Cardiac septum (tissue), 1 donor: ENCODE data around the gene RICTOR. TPM values are rescaled to one million over a fixed set of nuclear protein-coding genes. Genes with fewer than 3 reads are reported as not detected.
"Not testable (repeated sequence)": the region's sequence is repeated elsewhere in the genome, so short reads cannot be mapped to it uniquely, and the experiment has no call there.

Experiments
- DNase-seq: peaks from one replicate; pipeline ENCODE4 v3.0.0-alpha.2; 2020; ENCODE audit warnings: low spot score
- intact Hi-C: fragments of 100-400 bp; cut with DNase I; formaldehyde crosslinking; loops from one replicate; pipeline ENCODE4 v1.14.0; 2022
- total RNA-seq: library from RNA; stranded (reverse); fragmentation: NEBNext Ultra II Directional; extraction: Animal tissue kit (Norgen Biotek cat#: 25700); gene quantifications from one replicate; pipeline ENCODE4 v1.2.1, GENCODE V29; 2021
- donor health status: DM: no; HTN: no; CAD: no.

Gene RICTOR
- total RNA-seq, 1 donor from 2014 or later: 75.9 TPM

DNA sequence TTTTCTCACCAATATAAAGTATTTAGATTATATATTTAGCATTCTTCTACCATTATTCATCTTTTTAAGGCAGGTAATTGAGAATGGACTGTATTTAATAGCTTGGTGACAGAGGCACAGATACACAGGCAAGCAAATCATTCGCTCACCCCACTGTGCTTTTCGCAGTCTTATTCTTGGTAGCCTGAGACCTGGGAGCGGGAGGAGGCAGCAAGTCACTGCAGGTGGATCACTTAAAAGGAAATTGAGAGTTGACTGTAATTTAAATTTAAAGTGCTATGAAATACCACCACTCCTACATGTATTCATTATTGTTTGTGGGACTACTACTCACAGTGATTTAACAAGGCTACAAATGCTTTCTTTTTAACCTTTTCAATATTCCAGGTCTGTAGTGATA, 9.7 kb downstream of the RICTOR start:
- intact Hi-C loops: no loop called here
- no peak for DNase-seq

- no peak for DNase-seq
- intact Hi-C loops: no loop called here
Measured at GRCh38 chr5:39063037-39063436, 11.2 kb downstream of the RICTOR start.

GRCh38 chr5:39062530-39062929, 11.7 kb downstream of the RICTOR start:
- DNase-seq: no peak

DNA sequence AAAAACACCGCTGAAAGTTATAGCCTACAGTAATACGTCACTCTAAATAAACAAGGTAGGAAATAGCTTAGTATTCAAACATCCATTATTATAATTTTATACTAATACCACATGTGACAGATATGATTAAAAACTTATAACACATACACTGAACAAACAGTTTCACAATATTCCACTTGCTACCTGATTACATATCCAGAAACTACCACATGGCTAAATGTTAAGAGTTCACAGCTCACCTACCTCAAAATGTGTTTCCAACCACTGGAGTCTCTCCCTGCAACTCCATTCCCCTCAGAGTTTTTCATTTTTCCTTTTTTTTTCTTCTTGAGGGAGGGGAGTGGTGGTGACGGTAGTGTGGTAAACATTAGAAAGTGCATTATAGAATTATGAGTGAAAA, 12.1 kb downstream of the RICTOR start:
- intact Hi-C loops: no loop called here
- DNase-seq: no peak

More at GRCh38 chr5:39062530-39062929, 11.7 kb downstream of the RICTOR start:
- intact Hi-C loops: no loop called here

- no peak for DNase-seq
- intact Hi-C loops: no loop called here
Measured at GRCh38 chr5:39059064-39059463, 15.1 kb downstream of the RICTOR start.

DNA sequence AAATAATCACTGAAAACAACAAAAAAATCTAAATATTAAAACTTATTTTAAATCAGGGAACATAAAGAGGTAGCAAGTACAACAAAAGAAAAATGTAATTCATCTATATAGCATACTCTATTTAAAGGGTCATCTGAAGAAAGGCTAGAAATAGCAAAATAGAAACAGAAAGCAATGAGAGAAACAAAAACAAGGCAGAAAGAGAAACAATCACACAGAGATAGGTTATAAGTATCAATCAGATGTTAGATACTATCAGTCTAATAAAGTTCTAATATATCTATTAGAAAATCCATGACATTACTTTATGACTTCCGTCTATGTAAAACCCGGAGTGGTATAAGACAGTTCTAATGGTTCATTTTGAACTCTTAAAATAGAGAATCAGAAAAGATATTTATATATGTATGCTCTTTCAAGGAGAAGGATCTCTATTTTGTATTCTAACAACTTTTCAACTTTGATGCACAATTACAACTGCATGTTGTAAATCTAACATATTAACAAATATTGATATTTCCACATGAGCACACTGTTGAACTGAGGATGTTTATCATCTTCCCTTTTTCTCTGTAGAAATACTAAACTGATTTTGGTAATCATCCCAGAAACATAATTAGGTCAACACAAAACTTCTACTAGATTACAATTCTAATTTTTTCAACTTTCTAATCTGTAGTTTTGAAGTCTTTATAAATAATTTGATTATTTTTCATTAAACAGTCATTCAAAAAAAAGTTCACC, 15.8 kb downstream of the RICTOR start:
- intact Hi-C loops: no loop called here
- no peak for DNase-seq

DNA sequence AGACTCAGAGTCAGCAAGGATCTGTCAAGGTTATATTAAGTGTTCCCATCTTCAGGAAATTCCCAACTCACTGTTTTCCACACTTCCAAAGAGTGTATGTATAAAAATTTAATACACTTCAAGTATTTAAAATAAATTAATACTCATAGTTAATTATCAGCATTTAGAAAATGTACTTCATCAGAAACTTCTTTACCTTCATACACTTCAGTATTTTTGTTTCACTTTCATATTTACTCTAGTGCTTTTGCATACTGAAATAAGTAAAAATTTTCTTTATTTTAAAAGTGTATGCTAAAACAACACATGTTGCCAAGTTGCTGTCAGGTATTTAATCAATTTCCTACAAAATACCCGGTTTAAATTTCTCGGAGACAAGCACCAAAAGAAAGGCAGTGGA, 16.5 kb downstream of the RICTOR start:
- no peak for DNase-seq
- intact Hi-C loops: no loop called here

DNA sequence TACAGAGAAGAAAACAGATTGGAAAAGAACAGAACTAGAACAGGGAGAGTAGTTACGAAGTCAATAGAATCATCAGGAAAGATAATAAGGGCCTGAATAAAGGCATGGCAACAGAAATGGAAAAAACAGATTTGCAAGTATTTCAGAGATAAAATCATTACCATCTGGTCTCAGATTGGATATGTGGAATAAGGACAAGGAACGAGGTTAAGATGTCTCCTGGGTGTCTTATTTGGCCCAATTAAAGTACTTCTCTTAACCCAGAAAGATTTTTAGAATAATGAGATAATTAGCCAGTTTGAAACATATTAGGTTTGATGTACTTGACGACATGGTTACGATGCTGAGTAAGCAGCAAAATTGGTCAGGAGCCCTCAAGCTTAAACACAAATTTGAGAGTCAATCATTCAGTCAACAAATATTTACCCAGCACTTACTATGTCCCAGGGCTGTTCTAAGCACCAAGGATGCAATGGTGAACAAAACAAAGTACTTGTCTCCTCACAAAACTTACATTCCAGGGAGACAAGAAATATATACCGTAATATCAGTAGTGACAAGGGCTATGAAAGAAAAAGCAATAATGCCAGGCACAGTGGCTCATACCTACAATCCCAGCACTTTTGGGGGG, 18.3 kb downstream of the RICTOR start:
- DNase-seq: no peak
- intact Hi-C loops: no loop called here

DNA sequence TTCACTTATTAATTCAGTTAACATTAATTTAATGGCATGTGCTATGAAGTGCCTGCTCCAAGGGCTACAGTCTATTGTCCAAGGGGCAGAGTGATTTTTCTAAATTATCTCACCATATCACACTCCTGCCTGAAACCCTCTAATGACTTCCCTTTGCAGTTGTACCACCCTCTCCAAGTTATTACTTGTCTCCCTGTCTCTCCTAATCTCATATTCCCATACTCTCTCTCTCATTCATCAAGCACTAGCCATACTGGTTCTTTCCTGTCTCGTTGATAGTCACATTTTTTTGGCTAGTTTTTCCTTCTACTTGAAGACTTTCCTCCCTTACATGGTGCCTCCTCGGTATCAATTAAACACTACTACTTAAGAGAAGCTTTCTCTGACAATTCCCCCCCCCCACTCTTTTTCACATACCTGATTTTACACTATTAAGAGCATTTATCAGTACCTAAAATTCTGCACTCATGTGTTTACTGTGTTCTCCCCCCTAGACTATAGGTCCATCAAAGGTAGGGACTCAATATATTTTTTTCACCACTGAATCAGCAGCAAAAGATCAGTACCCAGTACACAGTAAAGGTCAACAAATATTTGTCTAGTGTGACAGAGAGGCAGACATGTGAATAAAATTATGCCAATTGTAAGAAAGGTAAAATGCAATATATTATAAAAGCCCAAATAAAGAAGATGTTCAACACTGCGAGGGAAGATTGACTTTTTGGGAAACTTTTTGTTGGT, 19.0 kb downstream of the RICTOR start:
- intact Hi-C loops: no loop called here
- DNase-seq: no peak

GRCh38 chr5:39053189-39053588, 21.0 kb downstream of the RICTOR start:
- no peak for DNase-seq
- intact Hi-C loops: no loop called here

DNA sequence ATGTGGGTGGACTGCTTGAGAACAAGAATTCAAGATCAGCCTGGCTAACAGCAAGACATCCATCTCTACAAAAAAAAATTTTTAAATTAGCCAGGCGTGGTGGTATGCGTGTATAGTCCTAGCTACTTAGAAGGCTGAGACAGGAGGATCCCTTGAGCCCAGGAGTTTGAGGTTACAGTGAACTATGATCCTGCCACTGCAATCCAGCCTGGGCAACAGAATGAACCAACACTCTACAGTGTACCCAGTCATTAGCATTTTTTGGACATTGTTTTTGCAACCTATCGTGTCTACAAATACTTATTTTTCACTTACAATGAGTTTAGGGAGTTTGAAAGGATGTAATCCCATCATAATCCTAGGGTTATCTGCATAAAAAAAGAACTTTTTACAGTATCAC, 22.1 kb downstream of the RICTOR start:
- DNase-seq: no peak
- intact Hi-C loops: no loop called here

DNA sequence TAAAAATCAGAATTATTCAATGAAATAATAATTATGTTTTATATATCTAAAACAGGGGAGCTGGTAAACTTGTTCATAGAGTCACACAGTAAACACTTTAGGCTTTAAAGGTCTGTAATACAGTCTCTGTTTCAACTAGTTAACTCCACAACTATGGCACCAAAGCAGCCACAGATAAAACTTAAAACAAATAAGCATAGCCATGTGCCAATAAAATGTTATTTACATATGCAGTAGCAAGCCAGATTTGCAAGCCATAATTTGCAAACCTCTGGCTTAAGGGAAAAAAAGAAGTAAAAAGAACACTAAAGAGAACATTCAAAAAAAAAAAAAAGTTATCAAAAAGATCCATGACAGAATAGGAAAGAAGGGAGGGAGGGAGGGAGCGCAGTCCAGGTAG, 24.9 kb downstream of the RICTOR start:
- DNase-seq: no peak
- intact Hi-C loops: no loop called here

DNA sequence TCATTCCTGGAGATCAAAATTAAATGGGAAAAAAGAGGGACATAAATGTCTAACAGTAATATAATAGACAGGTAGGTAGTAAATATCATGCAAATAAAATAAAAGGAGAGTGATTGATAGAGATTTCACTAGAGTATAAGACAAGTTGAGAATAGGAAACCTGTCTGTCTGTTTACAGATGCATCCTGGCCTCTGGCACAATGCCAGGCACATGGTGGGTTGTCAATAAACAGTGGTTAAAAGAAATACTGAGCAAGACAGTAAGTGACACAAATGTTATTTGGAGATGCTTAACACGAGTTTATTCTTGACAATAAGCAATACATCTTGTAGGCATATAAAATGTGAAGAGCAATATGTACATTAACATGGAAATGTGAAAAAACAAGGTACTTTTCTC, 33.3 kb downstream of the RICTOR start:
- intact Hi-C loops: no loop called here

GRCh38 chr5:39034493-39034892, 39.7 kb downstream of the RICTOR start:
- intact Hi-C loops: not testable (repeated sequence)

More for the DNA sequence above, 33.3 kb downstream of the RICTOR start:
- no peak for DNase-seq

GRCh38 chr5:39031041-39031440, 43.2 kb downstream of the RICTOR start:
- no peak for DNase-seq
- intact Hi-C loops: no loop called here

More at GRCh38 chr5:39034493-39034892, 39.7 kb downstream of the RICTOR start:
- not testable (repeated sequence) for DNase-seq

- intact Hi-C loops: no loop called here
- no peak for DNase-seq
Measured at GRCh38 chr5:39025456-39025855, 48.7 kb downstream of the RICTOR start.

DNA sequence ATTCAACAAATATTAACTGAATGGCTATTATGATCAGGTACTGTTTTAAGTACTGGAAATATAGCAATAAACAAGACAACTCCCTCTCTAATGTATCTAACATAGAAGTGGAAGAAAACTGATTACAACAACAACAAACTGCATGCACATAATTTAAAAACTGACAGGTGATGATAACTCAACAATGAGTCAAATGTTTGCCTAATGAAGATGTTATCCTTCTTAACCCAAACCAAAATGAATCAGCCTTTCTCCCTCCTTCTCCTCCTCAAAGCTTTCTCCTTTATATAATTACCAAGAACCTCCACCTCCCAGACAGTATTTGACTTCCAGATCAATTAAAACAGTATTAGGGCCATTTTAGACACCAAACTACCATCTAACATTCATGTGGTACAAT, 49.3 kb downstream of the RICTOR start:
- intact Hi-C loops: no loop called here
- DNase-seq: no peak

DNA sequence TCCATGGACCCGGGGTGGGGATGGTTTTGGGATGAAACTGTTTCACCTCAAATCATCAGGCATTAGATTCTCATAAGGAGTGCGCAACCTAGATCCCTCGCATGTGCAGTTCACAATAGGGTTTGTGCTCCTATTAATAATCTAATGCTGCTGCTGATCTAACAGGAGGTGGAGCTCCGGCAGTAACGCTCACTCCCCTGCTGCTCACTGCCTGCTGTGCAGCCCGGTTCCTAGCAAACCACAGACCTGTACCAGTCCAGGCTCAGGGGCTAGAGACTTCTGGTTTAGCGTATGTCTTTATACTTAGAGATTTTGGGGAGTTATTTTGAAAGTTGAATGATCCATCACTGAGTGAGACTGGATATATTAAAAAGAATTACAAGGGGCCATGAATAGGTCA, 50.2 kb downstream of the RICTOR start:
- intact Hi-C loops: no loop called here
- DNase-seq: peak; percentile 77

GRCh38 chr5:39023121-39023520, 51.1 kb downstream of the RICTOR start:
- intact Hi-C loops: no loop called here

DNA sequence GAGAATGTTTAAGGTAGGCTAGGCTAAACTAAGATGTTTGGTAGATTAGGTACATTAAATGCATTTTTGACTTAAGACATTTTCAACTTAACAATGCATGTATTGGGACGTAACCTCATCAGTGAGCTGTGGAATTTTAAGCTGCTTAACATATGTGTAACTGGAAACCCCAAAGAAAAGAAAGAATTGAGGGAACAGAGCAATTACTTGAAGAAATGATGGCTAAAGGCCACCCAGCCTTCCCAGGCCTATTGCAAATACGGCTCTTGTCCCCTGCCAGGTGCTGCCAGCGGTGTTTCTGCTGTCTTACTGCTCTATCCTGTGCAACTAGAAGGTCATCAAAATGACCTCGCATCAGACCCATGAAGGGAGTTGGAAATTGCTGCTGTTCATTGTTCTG, 52.0 kb downstream of the RICTOR start:
- no peak for DNase-seq
- intact Hi-C loops: no loop called here

More at GRCh38 chr5:39023121-39023520, 51.1 kb downstream of the RICTOR start:
- no peak for DNase-seq

GRCh38 chr5:39021413-39021812, 52.8 kb downstream of the RICTOR start:
- intact Hi-C loops: no loop called here

More at GRCh38 chr5:39021413-39021812, 52.8 kb downstream of the RICTOR start:
- no peak for DNase-seq
